Embryonic facial prominence (tissue), 1 donor: ENCODE data around the gene CGB3.
"Not testable (repeated sequence)": the region's sequence is repeated elsewhere in the genome, so short reads cannot be mapped to it uniquely, and the experiment has no call there.

Source experiments
- DNase-seq: peaks from one replicate; pipeline ENCODE4 v3.0.0-alpha.2; 2016; ENCODE audit errors: extremely low spot score

Gene CGB3

DNA sequence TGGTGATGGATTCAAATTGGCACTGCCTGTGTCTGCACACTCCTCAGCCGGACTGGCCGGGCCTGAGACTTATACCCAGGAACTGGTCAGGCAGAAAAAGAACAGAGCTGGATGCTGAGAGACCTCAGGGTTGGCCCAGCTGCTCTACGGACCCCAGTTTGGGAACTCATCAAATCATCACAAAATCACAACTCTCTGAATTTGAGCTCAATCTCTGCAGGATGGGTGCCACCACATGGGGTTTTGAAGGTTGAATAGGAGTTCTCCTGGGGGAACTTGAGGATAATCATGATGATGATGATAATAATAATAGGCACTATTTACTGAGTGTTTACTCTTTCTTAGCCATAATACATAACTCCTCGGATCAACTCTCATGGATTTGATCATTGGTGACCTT, 18.5 kb upstream of the CGB3 start:
- not testable (repeated sequence) for DNase-seq

DNA sequence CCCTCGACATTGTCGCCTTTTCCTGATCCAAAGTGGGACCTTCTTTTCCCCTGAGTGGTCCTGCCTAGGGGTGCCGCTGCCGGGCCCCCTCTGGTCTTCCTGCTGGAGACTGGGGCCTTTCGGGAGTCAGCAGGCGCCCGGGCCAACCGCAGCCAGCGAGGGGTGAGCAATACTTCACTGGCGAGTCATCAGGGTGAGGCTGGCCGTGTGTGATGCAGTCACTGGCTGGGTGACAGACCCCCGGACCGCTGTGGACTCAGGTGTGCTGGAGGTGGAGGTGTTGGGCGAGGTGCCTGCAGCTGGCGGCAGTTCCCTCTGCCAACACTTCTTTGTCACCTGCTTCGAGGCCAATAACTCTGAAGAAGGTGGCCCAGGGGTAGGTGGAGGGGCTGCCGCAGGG, 18.0 kb upstream of the CGB3 start:
- no peak for DNase-seq

DNA sequence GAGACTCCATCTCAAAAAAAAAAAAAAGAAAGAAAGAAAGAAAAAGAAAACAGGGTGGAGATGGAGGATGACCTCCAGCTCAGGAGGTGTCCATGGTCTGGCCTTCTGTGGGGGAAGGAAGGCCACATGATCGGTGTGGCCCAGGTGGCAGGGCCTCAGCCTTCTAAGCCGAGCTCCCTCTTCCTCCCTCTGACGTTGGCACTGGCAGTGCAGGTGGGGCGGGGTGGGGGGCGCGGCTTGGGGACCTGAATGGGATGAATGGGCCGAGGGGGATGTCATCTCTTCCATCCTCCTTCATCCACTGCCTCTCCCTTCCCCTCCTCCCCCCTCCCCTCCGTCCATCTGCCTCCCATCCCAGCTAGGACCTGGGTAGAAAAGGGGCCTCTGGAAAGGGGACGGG, 15.6 kb upstream of the CGB3 start:
- DNase-seq: not testable (repeated sequence)

DNA sequence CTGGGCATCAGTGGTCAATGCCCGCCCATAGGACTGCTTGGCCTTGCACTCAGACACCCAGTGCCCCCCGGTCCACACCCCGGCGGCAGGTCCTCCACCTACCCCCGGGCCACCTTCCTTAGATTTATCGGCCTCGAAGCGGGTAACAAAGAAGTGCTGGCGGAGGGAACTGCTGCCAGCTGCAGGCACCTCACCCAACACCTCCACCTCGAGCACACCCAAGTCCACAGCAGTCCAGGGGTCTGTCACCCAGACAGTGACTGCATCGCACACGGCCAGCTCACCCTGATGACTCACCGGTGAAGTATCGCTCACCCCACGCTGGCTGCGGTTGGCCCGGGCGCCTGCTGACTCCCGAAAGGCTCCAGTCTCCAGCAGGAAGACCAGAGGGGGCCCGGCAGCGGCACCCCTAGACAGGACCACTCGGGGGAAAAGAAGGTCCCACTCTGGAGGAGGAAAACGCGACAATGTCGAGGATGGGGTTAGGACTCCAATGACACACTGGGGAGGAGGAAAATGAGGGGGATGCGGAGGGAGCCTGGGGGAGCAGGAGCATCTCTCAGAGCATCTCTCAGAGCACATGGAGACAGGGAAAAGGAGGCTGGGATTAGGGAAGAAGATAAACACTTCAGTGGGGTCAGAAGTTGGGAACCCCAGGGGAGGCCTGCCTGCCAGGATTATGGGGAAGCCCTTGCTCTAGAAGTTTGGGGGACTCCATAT, 14.6 kb upstream of the CGB3 start:
- DNase-seq: not testable (repeated sequence)

DNA sequence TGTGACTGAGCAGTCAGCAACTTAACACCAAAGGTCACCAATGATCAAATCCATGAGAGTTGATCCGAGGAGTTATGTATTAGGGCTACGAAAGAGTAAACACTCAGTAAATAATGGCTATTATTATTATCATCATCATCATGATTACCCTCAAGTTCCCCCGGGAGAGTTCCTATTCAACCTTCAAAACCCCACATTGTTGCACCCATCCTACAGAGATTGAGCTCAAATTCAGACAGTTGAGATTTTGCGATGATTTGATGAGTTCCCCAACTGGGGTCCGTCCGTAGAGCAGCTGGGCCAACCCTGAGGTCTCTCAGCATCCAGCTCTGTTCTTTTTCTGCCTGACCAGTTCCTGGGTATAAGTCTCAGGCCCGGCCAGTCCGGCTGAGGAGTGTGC, 14.0 kb upstream of the CGB3 start:
- not testable (repeated sequence) for DNase-seq

DNA sequence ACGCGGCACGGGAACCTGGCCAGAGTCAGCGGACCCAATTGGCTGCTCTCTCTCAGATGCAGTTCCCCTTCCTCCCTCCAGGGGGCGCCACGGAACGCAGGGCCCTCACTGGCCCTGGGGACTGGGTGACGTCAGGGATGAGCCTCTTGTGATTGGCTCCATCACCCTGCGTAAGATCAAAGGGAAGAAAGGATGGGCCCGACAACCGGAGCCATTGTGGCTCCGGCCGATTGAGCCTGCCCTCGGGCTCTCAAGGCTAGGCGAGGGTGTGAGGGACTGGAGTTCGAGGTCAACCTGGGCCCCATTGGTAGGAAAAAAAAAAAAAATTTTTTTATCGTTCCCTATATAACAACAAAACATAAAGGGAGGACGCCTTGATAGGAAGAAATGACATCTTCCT, 12.7 kb upstream of the CGB3 start, which contains the start of gene CGB1:
Gene CGB1, minus strand, starts transcription at position 81 of the 400 bp plus-strand sequence. CDS start 184 bp downstream, outside the sequence.
- DNase-seq: not testable (repeated sequence)

DNA sequence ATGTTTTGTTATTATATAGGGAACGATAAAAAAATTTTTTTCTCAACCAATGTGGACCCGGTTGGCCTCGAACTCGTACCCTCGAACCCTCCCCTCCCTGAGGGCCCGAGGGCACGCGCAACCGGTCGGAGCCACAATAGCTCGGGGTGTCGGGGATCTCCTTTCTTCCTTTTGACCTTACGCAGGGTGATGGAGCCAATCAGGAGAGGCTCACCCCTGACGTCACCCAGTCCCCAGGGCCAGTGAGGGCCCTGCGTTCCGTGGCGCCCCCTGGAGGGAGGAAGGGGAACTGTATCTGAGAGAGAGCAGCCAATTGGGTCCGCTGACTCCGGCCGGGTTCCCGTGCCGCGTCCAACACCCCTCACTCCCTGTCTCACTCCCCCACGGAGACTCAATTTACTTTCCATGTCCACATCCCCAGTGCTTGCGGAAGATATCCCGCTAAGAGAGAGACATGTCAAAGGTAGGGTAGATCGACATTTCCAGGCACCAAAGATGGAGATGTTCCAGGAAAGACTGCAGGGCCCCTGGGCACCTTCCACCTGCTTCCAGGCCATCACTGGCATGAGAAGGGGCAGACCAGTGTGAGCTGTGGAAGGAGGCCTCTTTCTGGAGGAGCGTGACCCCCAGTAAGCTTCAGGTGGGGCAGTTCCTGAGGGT, 7.6 kb upstream of the CGB3 start, which contains the start of gene CGB2:
Gene CGB2, plus strand, starts transcription at position 249 of the 660 bp plus-strand sequence. Its CDS starts 206 bp downstream, at position 455.
- not testable (repeated sequence) for DNase-seq

DNA sequence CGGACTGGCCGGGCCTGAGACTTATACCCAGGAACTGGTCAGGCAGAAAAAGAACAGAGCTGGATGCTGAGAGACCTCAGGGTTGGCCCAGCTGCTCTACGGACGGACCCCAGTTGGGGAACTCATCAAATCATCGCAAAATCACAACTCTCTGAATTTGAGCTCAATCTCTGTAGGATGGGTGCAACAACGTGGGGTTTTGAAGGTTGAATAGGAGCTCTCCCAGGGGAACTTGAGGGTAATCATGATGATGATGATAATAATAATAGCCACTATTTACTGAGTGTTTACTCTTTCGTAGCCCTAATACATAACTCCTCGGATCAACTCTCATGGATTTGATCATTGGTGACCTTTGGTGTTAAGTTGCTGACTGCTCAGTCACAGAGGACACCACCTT, 6.2 kb upstream of the CGB3 start:
- not testable (repeated sequence) for DNase-seq

DNA sequence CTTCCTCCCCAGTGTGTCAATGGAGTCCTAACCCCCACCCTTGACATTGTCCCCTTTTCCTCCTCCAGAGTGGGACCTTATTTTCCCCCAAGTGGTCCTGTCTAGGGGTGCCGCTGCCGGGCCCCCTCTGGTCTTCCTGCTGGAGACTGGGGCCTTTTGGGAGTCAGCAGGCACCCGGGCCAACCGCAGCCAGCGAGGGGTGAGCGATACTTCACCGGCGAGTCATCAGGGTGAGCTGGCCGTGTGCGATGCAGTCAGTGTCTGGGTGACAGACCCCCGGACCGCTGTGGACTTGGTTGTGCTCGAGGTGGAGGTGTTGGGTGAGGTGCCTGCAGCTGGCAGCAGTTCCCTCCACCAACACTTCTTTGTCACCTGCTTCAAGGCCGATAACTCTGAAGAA, 5.6 kb upstream of the CGB3 start:
- DNase-seq: not testable (repeated sequence)

DNA sequence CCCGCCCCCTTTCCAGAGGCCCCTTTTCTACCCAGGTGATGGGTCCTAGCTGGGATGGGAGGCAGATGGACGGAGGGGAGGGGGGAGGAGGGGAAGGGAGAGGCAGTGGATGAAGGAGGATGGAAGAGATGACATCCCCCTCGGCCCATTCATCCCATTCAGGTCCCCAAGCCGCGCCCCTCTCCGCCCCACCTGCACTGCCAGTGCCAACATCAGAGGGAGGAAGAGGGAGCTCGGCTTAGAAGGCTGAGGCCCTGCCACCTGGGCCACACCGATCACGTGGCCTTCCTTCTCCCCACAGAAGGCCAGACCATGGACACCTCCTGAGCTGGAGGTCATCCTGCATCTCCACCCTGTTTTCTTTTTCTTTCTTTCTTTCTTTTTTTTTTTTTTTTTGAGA, 4.6 kb upstream of the CGB3 start:
- DNase-seq: not testable (repeated sequence)

DNA sequence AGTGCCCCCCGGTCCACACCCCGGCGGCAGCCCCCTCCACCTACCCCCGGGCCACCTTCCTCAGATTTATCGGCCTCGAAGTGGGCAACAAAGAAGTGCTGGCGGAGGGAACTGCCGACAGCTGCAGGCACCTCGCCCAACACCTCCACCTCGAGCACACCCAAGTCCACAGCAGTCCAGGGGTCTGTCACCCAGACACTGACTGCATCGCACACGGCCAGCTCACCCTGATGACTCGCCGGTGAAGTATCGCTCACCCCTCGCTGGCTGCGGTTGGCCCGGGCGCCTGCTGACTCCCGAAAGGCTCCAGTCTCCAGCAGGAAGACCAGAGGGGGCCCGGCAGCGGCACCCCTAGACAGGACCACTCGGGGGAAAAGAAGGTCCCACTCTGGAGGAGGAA, 1.5 kb upstream of the CGB3 start:
- not testable (repeated sequence) for DNase-seq

DNA sequence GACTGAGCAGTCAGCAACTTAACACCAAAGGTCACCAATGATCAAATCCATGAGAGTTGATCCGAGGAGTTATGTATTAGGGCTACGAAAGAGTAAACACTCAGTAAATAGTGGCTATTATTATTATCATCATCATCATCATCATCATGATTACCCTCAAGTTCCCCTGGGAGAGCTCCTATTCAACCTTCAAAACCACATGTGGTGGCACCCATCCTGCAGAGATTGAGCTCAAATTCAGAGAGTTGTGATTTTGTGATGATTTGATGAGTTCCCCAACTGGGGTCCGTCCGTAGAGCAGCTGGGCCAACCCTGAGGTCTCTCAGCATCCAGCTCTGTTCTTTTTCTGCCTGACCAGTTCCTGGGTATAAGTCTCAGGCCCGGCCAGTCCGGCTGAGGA, 955 bp upstream of the CGB3 start:
- not testable (repeated sequence) for DNase-seq

DNA sequence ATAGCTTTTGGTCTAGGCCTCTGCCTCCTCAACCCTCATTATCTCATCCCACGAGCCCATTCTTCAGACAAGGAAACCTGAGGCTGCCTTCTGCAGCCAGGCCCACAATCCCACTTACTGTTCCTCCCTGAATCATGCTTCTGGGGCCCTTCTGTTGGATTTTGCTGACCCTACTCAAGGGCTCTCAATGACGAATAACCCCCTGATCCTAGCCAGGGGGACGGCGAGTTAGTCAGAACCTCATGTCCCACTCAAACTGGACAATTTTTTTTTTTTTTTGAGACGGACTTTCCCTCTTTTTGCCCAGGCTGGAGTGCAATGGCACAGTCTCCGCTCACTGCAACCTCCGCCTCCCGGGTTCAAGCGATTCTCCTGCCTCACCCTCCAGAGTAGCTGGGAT, 2.0 kb downstream of the CGB3 start:
- no peak for DNase-seq

DNA sequence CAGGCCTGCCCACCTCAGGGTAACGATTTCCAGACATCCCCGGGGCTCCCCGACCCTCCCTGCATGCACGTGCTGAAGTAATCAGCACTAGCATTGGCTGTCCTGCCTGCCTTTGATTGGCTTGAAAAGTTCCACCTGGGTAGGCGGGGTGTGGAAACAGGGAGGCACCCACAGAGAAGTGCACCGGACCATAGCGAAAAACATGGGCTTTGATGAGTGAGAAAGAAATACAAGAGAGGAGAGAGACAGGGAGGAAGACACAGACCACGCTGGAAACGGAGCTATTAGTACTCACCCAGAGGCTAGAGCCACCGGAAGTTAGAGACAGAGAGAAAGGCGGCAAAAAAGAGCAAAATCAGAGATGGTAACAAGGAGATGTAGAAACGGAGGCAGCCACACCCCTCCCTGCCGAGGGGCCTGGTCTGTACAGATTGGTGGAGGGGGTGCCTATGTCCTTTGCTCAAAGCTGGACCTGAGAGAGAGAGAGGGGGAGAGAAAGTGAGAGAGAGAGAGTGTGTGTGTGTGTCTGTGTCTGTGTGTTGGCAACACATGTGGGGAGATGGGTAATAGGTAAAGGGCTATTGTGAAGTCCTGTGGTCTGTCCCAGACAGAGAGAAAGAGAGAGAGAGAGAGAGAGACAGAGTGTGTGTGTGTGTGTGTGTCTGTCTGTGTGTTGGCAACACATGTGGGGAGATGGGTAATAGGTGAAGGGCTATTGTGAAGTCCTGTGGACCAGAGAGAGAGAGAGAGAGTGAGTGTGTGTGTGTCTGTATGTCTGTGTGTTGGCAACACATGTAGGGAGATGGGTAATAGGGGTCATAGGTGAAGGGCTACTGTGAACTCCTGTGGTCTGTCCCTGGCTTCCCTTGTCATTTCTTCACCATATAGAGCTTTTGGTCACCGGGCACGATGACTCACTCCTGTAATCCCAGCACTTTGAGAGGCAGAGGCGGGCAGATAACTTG, 2.9 kb downstream of the CGB3 start:
- no peak for DNase-seq

DNA sequence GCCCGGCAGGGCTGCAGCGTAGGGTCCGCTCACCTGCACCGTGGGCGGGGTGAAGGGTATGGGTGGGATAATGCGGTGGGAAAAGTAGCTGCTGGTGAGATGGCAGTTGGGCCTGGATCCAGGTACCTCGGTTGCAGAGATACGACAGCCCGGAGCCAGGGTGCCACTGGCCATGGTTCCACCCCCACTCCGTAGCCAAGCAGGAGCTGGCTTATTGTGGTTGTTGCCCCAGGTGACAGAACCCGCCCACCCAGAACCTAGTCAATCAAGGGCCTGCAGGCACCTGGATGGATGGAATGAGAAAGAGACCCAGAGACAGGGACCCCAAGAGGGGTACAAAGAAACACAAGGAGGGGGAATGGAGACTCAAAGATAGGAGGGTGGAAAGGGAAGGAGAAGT, 3.8 kb downstream of the CGB3 start:
- no peak for DNase-seq

DNA sequence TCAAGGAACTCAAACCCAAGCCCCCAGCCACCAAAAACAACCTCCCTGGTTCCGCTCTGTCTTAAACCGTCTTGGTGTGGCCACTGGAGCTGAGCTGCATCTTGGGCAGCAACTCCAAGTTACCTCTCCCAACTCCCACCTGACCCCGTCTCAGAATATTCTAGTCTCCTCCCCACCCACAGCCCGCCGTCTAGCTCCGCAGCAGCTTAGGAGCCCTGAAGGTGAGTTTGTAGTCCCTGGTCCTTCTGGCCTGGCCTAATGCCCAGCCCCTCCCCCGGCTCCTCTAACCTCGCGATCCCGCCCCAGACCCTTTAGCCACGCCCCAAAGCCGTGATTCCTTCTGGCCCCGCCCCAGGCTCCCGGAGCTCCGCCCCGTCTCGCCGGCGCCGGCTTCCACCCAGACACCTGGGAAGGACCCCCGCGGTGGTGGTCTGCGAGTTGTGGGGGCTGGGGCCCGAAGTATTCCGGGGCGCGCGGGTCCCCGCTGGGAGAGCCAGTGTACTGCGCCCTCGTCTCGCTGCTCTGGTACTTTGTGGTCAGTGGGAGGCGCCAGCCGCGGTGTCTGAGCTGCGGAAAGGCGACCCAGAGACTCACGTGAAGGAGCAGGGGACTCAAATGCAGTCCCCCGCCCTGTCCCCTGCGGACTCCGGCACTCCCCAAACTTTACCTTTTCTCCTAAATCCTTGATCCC, 4.7 kb downstream of the CGB3 start:
- DNase-seq: no peak

DNA sequence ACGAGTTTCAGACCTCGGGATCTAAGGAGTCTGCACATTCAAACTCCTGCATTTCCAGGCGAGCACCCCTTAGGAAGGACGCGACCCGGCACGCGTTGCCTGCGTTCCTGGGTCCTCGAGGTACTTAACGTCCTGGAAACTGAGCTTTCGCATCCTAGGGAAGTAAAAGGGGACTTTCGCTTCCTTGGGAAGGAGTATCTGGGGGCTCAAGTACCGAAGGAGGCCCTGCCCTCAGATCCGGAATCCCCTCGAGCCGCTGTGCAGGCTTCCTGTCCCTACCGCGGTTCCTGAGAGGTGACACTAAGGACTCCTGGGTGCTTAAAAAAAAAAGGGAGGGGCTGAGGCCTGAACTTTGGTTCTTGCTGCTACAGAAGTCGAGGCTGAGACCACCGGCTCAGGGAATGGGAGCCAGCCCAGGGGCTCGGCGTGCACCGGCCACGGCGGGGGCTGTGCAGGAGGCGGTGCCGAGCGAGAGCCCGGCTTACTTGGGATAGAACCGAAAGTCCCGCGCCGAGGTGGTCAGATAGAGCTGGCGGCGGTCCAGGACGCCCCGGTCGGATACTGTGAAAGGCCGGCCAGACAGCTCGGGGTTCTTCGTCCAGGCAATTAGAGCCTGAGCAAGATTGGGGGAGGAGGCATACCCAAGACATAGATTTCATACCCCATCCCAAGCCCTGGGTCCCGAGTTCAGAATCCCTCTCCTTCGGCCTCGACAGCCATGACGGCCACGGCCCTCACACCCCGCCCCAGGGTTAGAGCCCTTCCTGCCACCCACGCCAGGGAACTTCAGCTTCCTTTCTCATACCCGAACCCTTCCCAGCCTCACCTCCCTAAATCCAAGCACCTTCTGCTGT, 5.5 kb downstream of the CGB3 start:
- DNase-seq: not testable (repeated sequence)

DNA sequence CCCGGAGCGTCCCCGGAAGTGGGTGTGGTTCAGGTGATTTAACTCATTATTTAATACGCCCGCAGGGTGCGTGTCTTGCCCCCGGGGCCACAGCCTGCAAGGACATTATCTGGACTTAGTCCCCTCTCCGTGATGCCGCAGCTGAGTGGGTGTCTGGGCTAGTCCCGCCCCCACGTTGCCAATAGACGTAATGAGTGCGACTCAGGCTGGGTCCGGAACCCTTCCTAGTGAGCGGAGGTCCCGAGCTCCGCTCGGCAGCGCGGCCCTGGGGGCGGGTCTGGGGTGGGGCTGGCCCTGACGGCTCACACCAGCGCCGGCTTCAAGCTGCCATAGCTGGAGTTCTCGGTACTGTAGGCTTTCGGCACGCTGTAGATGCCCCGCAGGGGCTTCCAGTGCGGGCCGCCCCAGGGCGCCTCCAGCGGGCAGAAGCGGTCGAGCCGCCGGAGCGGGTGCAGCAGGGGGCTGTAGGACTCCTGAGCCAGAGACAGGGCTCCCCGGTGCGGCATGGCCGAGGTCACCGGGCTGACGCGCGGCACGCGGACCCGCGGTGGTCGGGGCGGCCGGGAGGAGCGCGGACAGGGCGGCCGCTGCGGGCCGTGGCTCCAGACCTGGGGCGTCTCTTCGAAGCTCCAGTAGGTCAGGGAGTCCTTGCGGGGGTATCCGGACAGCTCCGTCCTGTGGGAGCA, 6.3 kb downstream of the CGB3 start:
- no peak for DNase-seq

DNA sequence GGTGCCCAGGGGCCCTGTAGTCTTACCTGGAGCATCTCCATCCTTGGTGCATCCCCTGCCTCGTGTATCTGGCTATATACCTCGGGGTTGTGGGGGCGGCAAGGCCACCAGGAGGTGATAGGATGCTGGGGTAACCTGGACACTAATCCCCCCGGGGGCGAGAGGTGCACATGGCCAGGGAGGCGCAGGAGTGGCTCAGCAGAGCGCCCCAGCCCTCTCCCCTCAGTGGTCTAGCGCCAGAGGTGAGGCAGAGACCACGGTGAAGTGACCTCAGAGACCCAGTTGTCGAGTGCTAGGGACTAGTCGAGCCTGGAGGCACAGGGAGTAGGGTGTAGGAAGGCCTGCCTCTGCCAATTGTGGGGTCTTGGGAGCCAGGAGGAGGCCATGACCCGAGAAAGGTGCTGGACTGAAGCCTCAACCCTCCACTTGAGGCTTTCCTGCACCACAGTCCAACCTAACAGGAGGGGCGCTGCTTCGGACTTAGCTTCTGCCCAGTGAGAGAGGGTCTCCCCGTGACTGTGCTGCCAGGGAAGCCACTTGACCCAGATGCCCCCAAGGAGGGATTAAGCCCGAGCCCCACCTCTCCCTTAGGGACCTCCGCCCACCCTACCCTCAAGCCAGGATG, 7.0 kb downstream of the CGB3 start, which contains the start of gene LHB:
Gene LHB, minus strand, starts transcription at position 51 of the 625 bp plus-strand sequence. Its CDS starts 10 bp downstream, at position 41.
- DNase-seq: no peak
